NCI-H1092 (cell line): ENCODE measurements around the gene SLC27A5.
"Not testable (repeated sequence)": the region's sequence is repeated elsewhere in the genome, so short reads cannot be mapped to it uniquely, and the experiment has no call there.

Experiments
- DNase-seq: peaks from one replicate; lab custom pipeline; 2025; lab: John Stamatoyannopoulos, UW

The SLC27A5 gene

GRCh38 chr19:58522709-58523108 is 10.9 kb upstream of the SLC27A5 start:
- DNase-seq = no peak

GRCh38 chr19:58521651-58522050 is 9.9 kb upstream of the SLC27A5 start:
- DNase-seq = no peak

DNA sequence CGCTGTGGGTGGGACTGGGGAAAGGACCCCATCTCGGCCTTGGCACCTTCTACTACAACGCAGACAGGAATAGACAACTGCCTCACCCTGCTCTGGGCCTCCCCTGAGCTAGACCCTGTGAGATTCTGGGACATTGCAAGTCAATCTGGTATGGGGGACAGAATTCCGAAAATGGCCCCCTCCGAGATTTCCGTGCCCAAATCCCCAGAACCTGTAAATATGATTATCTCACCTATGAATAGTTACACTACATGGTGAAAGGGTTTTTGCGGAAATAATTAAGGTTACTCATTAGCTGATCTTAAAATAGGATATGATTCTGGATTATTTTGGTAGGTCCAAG is 8.4 kb upstream of the SLC27A5 start:
- no peak for DNase-seq

GRCh38 chr19:58519355-58520256 is 7.8 kb upstream of the SLC27A5 start, which contains the start of gene ZBTB45:
TSS of gene ZBTB45 (minus strand) at chr19:58519810. CDS start at chr19:58517673, 2,137 bp downstream.
- peak; percentile 90 for DNase-seq

DNA sequence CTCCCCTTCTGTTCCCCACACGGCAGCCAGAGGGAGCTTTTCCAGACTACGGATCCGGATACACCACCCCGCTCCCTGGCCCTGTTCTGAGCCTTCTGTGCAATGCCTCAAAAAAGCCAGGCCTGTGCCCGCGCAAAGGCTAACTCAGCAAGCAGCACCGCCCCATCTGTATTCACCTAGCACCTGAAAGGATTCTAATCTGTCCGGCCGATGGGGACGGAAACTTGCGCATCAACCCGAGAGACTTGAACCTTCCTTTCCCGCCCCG is 7.2 kb upstream of the SLC27A5 start:
- peak; percentile 44 for DNase-seq

GRCh38 chr19:58518256-58519086 is 6.7 kb upstream of the SLC27A5 start:
- DNase-seq = no peak

DNA sequence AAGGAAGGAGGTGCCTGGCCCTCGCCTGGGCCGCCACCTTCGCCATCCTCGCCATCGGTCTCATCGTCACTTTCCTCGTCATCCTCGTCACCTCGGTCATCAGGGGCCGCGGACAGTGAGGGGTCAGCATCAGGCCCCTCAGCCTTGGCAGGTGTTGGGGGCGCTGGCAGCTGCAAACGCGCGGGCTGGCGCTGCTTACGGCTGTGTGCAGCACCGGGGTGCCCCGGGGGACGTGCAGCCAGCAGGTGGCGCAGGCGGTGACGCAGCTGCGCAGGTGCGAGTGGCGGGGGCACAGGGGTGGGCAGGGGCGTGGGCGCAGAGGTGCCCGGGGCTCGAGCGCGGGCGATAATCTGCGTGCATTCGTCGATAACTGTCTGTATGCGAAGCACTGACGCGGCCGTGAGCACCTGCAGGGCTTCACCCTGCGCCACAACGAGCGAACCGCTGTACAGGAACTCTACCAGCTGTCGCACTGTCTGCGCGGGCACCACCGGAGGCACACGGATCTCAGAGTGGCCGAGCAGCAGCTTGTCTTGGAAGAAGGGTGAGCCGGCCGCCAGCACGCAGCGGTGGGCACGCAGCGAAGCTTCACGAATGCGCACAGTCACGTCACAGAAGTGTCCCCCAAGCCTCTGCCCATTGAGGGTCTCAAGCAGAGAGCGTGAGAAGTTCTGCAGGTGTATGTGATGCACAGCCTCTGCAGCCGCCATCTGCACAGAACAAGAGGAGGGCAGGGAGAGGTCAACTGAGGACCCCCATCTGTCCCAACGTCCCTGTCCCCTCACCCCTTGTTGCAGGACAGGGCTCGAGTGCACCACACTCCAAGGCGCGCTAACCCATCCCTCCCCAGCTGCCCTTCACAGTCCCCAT is 5.4 kb upstream of the SLC27A5 start:
- no peak for DNase-seq

DNA sequence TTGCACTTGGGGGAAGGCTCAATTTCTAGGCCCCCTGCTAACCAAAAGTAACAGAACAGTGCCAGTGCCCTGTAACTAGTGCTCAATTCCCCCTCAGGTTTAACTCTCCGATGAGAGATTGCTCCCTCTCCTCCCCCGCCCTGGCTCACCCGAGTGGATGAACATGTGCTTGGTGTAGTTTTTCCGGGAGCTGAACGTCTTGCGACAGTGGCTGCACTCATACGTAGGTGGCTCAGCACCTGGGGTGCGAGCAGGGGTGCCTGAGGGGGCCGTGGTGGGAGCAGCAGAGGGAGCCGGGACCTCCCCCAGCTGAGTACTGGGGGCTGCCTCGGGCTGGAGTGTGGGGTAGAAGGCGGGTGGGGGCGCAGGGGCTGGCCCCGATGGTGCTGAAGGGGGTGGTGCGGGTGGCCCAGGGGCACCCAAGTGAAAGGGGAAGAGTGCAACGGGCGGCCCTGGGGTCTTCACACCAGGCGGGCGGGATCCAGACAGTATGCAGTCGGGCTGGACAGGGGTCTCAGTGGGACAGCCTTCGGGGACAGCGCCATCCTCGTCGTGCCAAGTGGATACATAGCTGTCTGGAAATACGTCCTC is 4.5 kb upstream of the SLC27A5 start:
- DNase-seq = no peak

GRCh38 chr19:58515259-58515658 is 3.5 kb upstream of the SLC27A5 start:
- no peak for DNase-seq

- no peak for DNase-seq
These were observed 2.8 kb upstream of the SLC27A5 start for GRCh38 chr19:58514564-58515022.

- peak; percentile 82 for DNase-seq
These were observed 2.1 kb upstream of the SLC27A5 start for GRCh38 chr19:58513694-58514563.

GRCh38 chr19:58513213-58513693 is 1.5 kb upstream of the SLC27A5 start:
- no peak for DNase-seq

- no peak for DNase-seq
These were observed 1.5 kb downstream of the SLC27A5 start for GRCh38 chr19:58510084-58510862.

GRCh38 chr19:58509731-58510083 is 2.1 kb downstream of the SLC27A5 start:
- no peak for DNase-seq

GRCh38 chr19:58507602-58508223 is 4.1 kb downstream of the SLC27A5 start:
- not testable (repeated sequence) for DNase-seq

GRCh38 chr19:58500242-58500641 is 11.6 kb downstream of the SLC27A5 start:
- DNase-seq = no peak

GRCh38 chr19:58499021-58499927 is 12.5 kb downstream of the SLC27A5 start:
- peak; percentile 97 for DNase-seq

- DNase-seq = no peak
These were observed 13.3 kb downstream of the SLC27A5 start for GRCh38 chr19:58498316-58499020.
